GM23248 (cell line): ENCODE data around the gene CAMTA1.

Experiments used
- EZH2 ChIP-seq: fragments of 200-600 bp; sonication (generic); IDR thresholded peaks from 2 replicates; pipeline ENCODE4 v1.6.1; 2018; ENCODE audit warnings: antibody characterized with exemption, mild to moderate bottlenecking; ENCODE audit not compliant: insufficient read depth, poor library complexity, severe bottlenecking
- EZH2phosphoT487 ChIP-seq: fragments of 200-600 bp; sonication (generic); IDR thresholded peaks from 2 replicates; pipeline ENCODE4 v1.6.1; 2018; ENCODE audit warnings: antibody characterized with exemption, moderate library complexity, mild to moderate bottlenecking, low read depth; ENCODE audit not compliant: insufficient read depth

DNA sequence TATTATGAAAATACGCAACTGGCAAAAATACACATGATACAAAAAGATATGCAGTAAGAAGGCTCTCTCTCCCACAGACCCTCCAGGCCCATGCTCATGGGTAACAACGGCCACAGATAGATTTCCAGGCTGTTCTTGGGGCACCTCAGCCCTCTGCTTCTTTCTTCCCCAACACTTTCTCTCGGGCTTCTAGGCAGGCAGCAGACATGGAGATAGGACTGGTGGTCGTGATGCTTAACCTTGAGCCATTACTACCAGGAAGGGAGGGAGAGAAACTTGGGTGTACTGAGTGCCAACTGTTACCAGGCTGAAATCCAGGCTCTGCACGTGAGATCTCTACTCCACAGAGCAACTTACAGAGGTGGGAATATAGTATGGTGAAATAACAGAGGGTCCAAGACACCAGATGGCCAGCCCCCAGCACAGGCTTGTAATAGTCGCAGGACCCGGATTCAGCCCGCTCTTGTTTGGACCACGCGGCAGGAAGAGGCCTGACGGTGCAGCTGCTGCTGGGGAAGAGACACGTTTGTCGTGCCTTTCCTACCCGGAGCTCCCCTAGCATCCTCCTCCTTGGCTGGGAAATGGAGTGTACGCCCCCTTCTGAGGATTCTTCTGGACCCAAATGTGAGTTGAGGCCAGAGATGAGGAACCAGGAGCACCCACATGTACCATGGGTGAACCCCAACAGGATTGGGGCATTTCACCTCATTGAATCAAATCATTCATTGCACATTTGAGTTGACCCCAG is 544.8 kb downstream of the CAMTA1 start:
- TF ChIP-seq EZH2, result no peak
- no peak for TF ChIP-seq EZH2phosphoT487
